Duodenal mucosa (tissue), 2 donors: ENCODE measurements around the gene TBC1D14.

Experiments
- H3K27ac ChIP-seq: one replicate; pipeline ENCODE4 v1.7.0; 2013; ENCODE audit warnings: low read depth, low read length
- H3K27me3 ChIP-seq, 2 donors: one replicate each; pipeline ENCODE4 v1.7.0; 2013; ENCODE audit warnings: low read length in 2 of 2, control low read depth in 1 of 2; ENCODE audit not compliant: insufficient read depth in 2 of 2, control insufficient read depth in 1 of 2
- H3K36me3 ChIP-seq, 2 donors: one replicate each; pipeline ENCODE4 v1.7.0; 2013; ENCODE audit warnings: low read length in 2 of 2, control low read depth in 1 of 2; ENCODE audit not compliant: insufficient read depth in 2 of 2, control insufficient read depth in 1 of 2
- H3K4me1 ChIP-seq, 2 donors: one replicate each; pipeline ENCODE4 v1.7.0; 2013; ENCODE audit warnings: low read length in 2 of 2, control low read depth in 1 of 2; ENCODE audit not compliant: insufficient read depth in 2 of 2, control insufficient read depth in 1 of 2
- H3K4me3 ChIP-seq, 2 donors: one replicate each; pipeline ENCODE4 v1.7.0; 2013; ENCODE audit warnings: low read length in 2 of 2, low read depth in 1 of 2
- H3K9ac ChIP-seq, 2 donors: one replicate each; pipeline ENCODE4 v1.7.0; 2013; ENCODE audit warnings: low read length in 2 of 2, low read depth in 1 of 2
- H3K9me3 ChIP-seq, 2 donors: one replicate each; pipeline ENCODE4 v1.7.0; 2013; ENCODE audit warnings: low read length in 2 of 2, control low read depth in 1 of 2; ENCODE audit not compliant: control insufficient read depth in 1 of 2

Gene TBC1D14

DNA sequence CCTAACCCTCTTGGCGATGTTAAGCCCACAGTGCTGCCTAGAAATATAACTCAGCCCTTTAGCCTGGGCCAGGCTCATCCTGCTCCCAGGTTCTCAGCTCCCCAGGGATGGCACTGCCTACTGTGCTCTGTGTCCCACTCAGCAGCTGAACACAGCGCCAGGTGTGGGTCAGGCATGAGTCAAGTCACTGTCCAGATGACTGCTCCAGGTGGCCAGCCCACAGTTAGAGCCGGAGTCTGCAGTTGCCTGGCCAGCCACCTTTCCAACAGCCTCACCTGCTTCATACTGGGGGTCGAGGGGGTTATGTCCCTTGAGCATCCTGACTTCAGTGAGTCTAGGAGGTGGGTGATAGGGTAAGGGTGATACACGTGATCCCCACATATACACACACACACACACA lies 48.4 kb downstream of the TBC1D14 start:
- Histone ChIP-seq H3K9me3 (no peaks in the 10 kb centered on the region), H3K4me1 (peaks cover 14 to 19% of the 10 kb centered on the region in 2 donors), H3K27ac (no peak overlapping the region), H3K4me3 (no peak overlapping the region), H3K27me3 (no peaks in the 10 kb centered on the region), H3K9ac (no peak overlapping the region), H3K36me3 (no peaks in the 10 kb centered on the region)

DNA sequence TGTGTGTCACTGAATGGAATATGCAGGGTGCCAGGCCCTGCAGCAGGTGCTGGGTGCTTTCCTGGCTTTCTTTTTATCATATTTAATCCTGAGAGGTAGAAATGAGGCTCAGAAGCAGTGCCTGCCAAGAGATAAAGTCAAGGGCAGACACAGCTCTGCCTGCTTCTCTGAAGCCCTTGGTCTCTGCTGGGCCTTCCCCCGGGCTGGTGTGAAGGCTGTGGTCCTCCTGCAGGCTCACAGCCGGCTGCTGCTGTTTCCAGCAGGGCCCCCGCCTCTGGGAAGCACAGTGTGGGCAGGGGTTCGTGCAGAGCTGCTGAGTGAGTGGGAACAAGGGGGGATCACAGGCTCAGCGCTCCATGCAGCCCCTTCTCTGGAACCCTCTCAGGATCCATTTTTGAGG lies 49.6 kb downstream of the TBC1D14 start:
- Histone ChIP-seq H3K36me3 (no peaks in the 10 kb centered on the region), H3K9ac (no peak overlapping the region)

DNA sequence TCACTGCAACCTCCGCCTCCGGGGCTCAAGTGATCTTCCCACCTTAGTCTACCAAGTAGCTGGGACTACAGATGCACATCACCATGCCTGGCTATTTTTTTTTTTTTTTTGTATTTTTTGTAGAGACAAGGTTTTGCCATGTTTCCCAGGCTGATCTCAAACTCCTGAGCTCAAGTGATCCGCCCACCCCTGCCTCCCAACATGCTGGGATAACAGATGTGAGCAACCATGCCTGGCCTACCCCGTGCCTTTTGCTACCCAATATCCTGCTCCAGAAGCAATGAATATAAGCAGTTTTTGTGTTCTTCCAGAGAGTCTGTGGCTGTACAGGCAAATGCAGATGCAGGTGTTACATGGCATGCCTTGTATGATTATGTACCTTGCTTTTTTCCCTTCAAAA lies 50.5 kb downstream of the TBC1D14 start:
- Histone ChIP-seq H3K36me3 (no peaks in the 10 kb centered on the region), H3K4me1 (peaks cover 23 to 29% of the 10 kb centered on the region in 2 donors)

More for the DNA sequence above, 49.6 kb downstream of the TBC1D14 start:
- Histone ChIP-seq H3K4me1 (peaks cover 27% of the 10 kb centered on the region in 2 donors), H3K27ac (no peak overlapping the region), H3K4me3 (no peak overlapping the region), H3K27me3 (no peaks in the 10 kb centered on the region), H3K9me3 (no peaks in the 10 kb centered on the region)

DNA sequence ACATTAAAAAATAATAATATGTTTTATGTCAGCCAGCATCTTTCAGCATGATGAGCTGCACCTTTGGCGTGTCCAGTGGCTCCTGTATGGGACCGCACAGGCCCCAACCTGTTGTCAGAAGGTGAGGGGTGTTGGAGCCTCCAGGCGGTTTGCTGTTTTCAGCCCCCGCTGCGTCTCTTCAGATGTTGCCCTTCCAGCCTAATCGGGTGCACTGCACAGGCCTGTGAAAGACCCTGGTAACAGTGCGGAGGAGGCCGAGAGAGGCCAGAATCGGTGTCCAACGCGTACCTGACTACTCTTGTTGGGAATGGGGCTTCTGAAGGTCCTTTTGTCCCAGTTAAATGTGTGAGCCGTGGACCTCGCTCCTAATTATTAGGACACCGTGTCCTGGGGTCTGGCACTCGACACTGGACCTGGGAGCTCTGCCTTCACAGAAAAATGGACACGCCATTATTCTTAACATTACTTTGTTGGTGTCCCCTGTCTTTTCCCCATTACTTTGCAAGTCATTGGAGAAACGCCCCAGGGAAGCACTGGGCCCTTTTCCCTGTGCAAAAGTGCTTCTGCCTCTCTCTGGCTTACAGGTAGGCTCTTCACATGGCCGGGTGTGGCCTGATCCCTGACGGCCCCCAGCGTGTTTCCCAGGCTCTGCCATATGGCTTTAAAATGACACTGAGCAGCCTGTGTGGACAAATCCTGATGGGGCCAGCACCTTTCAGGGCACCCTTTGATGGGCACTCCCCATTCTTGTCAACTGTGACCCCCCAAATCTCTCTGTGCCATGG lies 51.2 kb downstream of the TBC1D14 start:
- Histone ChIP-seq H3K9me3 (no peaks in the 10 kb centered on the region), H3K4me1 (peaks cover 21 to 29% of the 10 kb centered on the region in 2 donors), H3K27me3 (no peaks in the 10 kb centered on the region), H3K9ac (no peak overlapping the region), H3K4me3 (no peak overlapping the region), H3K36me3 (no peaks in the 10 kb centered on the region), H3K27ac (no peak overlapping the region)

More for the DNA sequence above, 50.5 kb downstream of the TBC1D14 start:
- Histone ChIP-seq H3K27ac (no peak overlapping the region), H3K9me3 (no peaks in the 10 kb centered on the region), H3K9ac (no peak overlapping the region), H3K27me3 (no peaks in the 10 kb centered on the region), H3K4me3 (no peak overlapping the region)

DNA sequence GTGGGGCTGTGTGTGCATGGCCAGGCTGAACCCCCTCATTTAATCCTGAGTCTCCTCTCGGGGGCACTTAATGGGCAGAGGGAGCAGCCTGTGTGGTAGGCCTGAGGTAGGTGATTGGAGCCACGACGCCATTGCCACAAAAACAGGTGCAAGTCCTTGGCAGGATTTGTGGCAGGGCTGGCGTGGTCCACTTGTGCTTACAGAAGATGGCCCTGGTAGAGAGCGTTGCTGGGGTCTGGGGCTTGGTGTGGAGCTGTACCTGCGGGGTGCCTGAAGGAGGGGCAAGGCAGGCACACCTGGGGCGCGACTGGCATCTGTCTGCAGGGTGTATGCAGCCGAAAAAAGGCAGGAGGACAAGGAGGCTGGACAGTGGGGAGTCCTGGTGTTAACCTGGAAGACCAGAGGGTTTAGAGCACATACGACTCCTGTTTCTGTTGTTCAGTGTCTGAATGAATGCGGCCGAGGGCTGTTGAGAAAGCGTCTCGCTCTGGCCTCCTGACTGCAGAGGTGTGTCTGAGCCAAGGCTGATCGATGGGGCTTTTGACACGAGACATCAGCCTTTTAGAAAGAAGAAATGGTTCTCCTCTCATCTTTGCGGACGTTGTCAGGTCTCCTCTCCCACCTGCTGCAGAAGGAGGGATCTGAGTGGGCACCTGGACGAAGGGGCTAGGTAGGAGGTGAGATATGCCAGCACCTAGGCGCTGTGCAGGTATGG lies 52.0 kb downstream of the TBC1D14 start:
- Histone ChIP-seq H3K4me3 (no peak overlapping the region), H3K9me3 (no peaks in the 10 kb centered on the region), H3K4me1 (peaks cover 21 to 29% of the 10 kb centered on the region in 2 donors), H3K27me3 (no peaks in the 10 kb centered on the region), H3K36me3 (no peaks in the 10 kb centered on the region), H3K27ac (no peak overlapping the region), H3K9ac (peak overlapping the region in 1 of 2 donors; percentile 32)

DNA sequence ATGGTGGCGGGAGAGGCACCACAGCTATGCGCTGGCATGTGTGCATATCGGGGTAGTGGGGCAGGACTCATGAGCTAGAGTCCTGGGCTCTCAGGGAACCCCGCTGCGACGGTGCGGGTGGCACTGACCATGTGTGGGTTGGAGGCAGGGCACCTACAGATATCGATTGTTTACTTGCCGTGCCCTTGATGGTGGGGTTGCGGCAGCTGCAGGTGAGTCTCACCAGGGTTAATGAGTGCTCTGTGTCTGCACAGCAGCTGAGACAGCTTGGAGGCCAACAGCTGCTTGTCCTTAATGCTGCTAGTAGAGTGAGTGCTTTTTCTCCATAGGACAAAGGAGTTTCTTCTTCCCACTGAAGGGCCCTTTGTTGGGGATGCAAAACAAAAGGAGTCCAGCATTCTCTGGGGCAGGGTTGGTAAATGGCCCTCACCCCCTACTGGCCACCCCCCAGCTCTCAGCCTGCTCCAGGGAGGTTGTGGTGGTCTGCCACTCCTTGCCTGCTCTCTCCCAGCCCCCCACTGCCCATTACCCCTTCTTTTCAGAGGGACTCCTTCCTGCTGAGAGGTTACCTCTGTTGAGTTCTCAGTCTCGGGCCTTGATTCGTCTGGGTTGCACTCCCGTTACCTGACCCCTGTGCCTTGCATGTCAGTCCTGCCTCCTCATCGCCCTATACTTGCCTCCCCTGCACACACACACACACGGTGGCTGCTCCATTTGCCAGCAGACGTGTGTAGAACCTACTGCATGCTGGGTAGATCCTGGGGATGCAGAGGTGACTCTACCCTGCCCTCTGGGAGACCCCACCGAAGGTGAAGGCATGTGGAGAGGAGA lies 52.8 kb downstream of the TBC1D14 start:
- Histone ChIP-seq H3K36me3 (peaks cover 0 to 3% of the 10 kb centered on the region in 2 donors), H3K27me3 (no peaks in the 10 kb centered on the region), H3K27ac (no peak overlapping the region), H3K9ac (peak overlapping the region in 1 of 2 donors; percentile 32), H3K4me3 (no peak overlapping the region), H3K4me1 (peaks cover 21 to 29% of the 10 kb centered on the region in 2 donors), H3K9me3 (no peaks in the 10 kb centered on the region)

DNA sequence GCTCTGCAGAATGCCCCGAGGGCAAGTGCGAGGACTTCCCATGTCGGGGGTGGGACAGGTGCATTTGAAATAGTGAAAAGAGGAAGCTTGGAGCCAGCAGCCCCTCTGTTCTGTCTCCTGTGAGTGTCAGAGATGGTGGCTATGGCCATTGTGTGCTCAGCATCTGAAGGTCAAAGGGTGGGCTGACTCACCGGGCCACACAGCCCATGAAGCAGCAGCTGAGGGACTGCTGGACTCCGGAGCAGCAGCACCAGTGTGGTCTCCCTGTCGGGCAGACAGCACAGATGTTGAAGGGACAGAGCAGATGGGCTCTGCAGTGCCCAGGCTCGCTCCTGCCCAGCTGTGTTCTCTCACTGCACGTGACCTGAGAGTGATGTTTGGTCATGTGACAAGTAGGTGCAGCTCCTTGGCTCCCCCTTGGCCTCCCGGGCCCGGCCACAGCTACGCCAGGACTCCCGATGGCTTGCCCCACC lies 53.5 kb downstream of the TBC1D14 start:
- H3K9me3 ChIP-seq = no peaks in the 10 kb centered on the region
- no peak overlapping the region for H3K4me3 ChIP-seq
- peaks cover 5 to 10% of the 10 kb centered on the region in 2 donors for H3K36me3 ChIP-seq
- H3K9ac ChIP-seq = no peak overlapping the region
- peaks cover 21 to 29% of the 10 kb centered on the region in 2 donors for H3K4me1 ChIP-seq
- H3K27ac ChIP-seq = no peak overlapping the region
- H3K27me3 ChIP-seq = no peaks in the 10 kb centered on the region

DNA sequence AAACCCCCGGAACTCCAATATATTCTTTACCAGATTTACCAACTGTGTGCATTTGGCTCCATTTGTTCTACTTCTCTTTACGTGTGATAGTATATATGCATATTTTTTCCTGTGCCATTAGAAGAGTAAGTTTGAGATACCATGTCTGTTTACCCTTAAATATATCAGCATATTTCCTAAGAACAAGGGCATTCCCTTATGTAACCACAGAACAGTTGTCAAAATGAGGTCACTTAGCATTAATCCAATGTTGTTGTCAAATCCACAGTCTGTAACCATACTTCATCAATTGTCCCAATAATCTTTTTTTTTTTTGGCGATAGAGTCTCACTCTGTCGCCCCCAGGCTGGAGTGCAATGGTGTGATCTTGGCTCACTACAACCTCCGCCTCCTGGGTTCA lies 55.2 kb downstream of the TBC1D14 start:
- Histone ChIP-seq H3K4me1 (peaks cover 25 to 31% of the 10 kb centered on the region in 2 donors), H3K9ac (no peak overlapping the region), H3K36me3 (peaks cover 8 to 21% of the 10 kb centered on the region in 2 donors), H3K4me3 (no peak overlapping the region), H3K9me3 (no peaks in the 10 kb centered on the region), H3K27ac (no peak overlapping the region), H3K27me3 (no peaks in the 10 kb centered on the region)

DNA sequence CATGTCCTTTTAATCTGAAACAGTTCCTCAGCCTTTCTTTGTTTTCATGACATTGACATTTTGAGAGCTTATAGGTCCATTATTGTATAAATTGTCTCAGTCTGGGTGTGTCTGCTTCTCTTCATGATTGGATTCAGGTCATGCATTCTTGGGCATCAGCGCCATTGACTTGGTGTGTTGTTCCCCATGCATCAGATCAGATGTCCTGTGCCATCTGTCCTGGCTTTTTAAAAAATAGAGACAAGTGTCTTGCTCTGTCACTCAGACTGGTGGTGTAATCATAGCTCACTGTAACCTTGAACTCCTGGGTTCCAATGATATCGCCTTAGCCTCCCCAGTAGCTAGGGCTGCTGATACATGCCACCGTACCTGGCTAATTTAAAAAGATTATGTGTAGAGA lies 55.7 kb downstream of the TBC1D14 start:
- no peak overlapping the region for H3K4me3 ChIP-seq
- H3K9me3 ChIP-seq = no peaks in the 10 kb centered on the region
- H3K4me1 ChIP-seq = peaks cover 29 to 36% of the 10 kb centered on the region in 2 donors
- peaks cover 8 to 21% of the 10 kb centered on the region in 2 donors for H3K36me3 ChIP-seq
- no peak overlapping the region for H3K9ac ChIP-seq
- no peaks in the 10 kb centered on the region for H3K27me3 ChIP-seq
- H3K27ac ChIP-seq = no peak overlapping the region
